DND-41 (cell line): ENCODE data around the gene CDKN2B-AS1.

Experiments used
- EZH2 ChIP-seq: IDR thresholded peaks from 3 replicates; pipeline ENCODE4 v1.6.1; 2012; ENCODE audit warnings: borderline replicate concordance, low read depth, mild to moderate bottlenecking, moderate library complexity, low read length, inconsistent platforms; ENCODE audit not compliant: severe bottlenecking
- TF ChIP-seq, protein P1 (sequence below): IDR thresholded peaks from 2 replicates; pipeline ENCODE4 v1.5.1; 2012; ENCODE audit warnings: borderline replicate concordance, low read length, moderate library complexity, mild to moderate bottlenecking; ENCODE audit not compliant: poor library complexity, severe bottlenecking; ENCODE audit errors: extremely low read depth

GRCh38 chr9:22108581-22109370 is 114.2 kb downstream of the CDKN2B-AS1 start:
- TF ChIP-seq EZH2 = no peak
- TF ChIP-seq, protein P1, sequence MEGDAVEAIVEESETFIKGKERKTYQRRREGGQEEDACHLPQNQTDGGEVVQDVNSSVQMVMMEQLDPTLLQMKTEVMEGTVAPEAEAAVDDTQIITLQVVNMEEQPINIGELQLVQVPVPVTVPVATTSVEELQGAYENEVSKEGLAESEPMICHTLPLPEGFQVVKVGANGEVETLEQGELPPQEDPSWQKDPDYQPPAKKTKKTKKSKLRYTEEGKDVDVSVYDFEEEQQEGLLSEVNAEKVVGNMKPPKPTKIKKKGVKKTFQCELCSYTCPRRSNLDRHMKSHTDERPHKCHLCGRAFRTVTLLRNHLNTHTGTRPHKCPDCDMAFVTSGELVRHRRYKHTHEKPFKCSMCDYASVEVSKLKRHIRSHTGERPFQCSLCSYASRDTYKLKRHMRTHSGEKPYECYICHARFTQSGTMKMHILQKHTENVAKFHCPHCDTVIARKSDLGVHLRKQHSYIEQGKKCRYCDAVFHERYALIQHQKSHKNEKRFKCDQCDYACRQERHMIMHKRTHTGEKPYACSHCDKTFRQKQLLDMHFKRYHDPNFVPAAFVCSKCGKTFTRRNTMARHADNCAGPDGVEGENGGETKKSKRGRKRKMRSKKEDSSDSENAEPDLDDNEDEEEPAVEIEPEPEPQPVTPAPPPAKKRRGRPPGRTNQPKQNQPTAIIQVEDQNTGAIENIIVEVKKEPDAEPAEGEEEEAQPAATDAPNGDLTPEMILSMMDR = no peak
